H1 (cell line): Measurements from ENCODE around the gene UGT1A10. TPM values are rescaled to one million over a fixed set of nuclear protein-coding genes. Genes with fewer than 3 reads are reported as not detected.

Experiments
- CTCF ChIA-PET: fragments of 300-600 bp; sonication (Branson Sonifier 250); formaldehyde crosslinking; loops from one replicate; lab custom pipeline; 2021; ENCODE audit not compliant: partially characterized antibody; lab: Charles Lee
- POLR2A ChIA-PET: fragments of 300-600 bp; sonication (Branson Sonifier 250); formaldehyde crosslinking; loops from one replicate; lab custom pipeline; 2021; ENCODE audit warnings: inconsistent platforms; ENCODE audit not compliant: partially characterized antibody; lab: Charles Lee
- DNase-seq, 2 experiments: peaks; one replicate each; pipeline versions ENCODE4 v3.0.0 to v3.0.0-alpha.2; 2010 to 2022; ENCODE audit warnings: low spot score in 2 of 2, low read depth in 1 of 2, mixed read lengths in 1 of 2
- FAIRE-seq: peaks from 2 replicates; lab custom pipeline; 2011; peaks lifted over from hg19 to GRCh38; lab: Jason Lieb, UNC
- H2AFZ ChIP-seq: 2 replicates; pipeline ENCODE4 v1.8.1; 2012; ENCODE audit warnings: low read length, inconsistent platforms
- H2AK5ac ChIP-seq: 2 replicates; pipeline ENCODE4 v1.6.1; 2013; ENCODE audit warnings: low read depth, low read length
- H2BK120ac ChIP-seq: replicated peaks from 2 replicates; pipeline ENCODE3; 2013; ENCODE audit warnings: low read depth, low read length, inconsistent platforms
- H2BK12ac ChIP-seq: 2 replicates; pipeline ENCODE4 v1.6.1; 2013; ENCODE audit warnings: low read depth, low read length
- H2BK15ac ChIP-seq: 2 replicates; pipeline ENCODE4 v1.6.1; 2013; ENCODE audit warnings: low read length
- H2BK20ac ChIP-seq: 2 replicates; pipeline ENCODE4 v1.6.1; 2013; ENCODE audit warnings: low read length
- H2BK5ac ChIP-seq: 2 replicates; pipeline ENCODE4 v1.6.1; 2013; ENCODE audit warnings: low read depth, low read length
- H3K14ac ChIP-seq: 2 replicates; pipeline ENCODE4 v1.6.1; 2013; ENCODE audit warnings: inconsistent platforms; ENCODE audit not compliant: insufficient read length
- H3K18ac ChIP-seq: 2 replicates; pipeline ENCODE4 v1.6.1; 2013; ENCODE audit warnings: low read length; ENCODE audit errors: extremely low read depth
- H3K23ac ChIP-seq: 2 replicates; pipeline ENCODE4 v1.6.1; 2013; ENCODE audit warnings: inconsistent platforms; ENCODE audit not compliant: insufficient read length
- H3K23me2 ChIP-seq: 2 replicates; pipeline ENCODE4 v1.6.1; 2013; ENCODE audit warnings: low read depth, low read length
- H3K27ac ChIP-seq: 2 replicates; pipeline ENCODE4 v1.6.1; 2011; ENCODE audit warnings: low read depth, low read length, inconsistent platforms
- H3K27me3 ChIP-seq, 4 experiments: replicated peaks in 1 of 4; 1 replicate in 1 of 4; 2 replicates in 3 of 4; pipeline versions ENCODE4 v1.6.1 to v1.8.1; 2011 to 2013; ENCODE audit warnings: low read length in 3 of 4, mild to moderate bottlenecking in 3 of 4, inconsistent platforms in 2 of 4, mixed read lengths in 2 of 4, moderate library complexity in 1 of 4; ENCODE audit not compliant: control insufficient read depth in 3 of 4, insufficient read depth in 3 of 4; ENCODE audit errors: extremely low read depth in 1 of 4
- H3K36me3 ChIP-seq, 4 experiments: 2 replicates each; pipeline versions ENCODE4 v1.6.1 to v1.8.1; 2011 to 2013; ENCODE audit warnings: mild to moderate bottlenecking in 4 of 4, low read length in 3 of 4, moderate library complexity in 2 of 4, control low read depth in 1 of 4, inconsistent platforms in 1 of 4; ENCODE audit not compliant: insufficient read depth in 4 of 4, control insufficient read depth in 2 of 4
- H3K4ac ChIP-seq: replicated peaks from 2 replicates; pipeline ENCODE3; 2013; ENCODE audit warnings: low read length, low read depth, mixed read lengths, inconsistent platforms; ENCODE audit not compliant: insufficient read length
- H3K4me1 ChIP-seq, 4 experiments: replicated peaks in 1 of 4; 1 replicate in 1 of 4; 2 replicates in 3 of 4; pipeline versions ENCODE4 v1.6.1 to v1.8.1; 2011 to 2013; ENCODE audit warnings: low read length in 3 of 4, inconsistent platforms in 2 of 4, mixed read lengths in 1 of 4; ENCODE audit not compliant: insufficient read depth in 4 of 4, control insufficient read depth in 3 of 4
- H3K4me2 ChIP-seq, 2 experiments: 2 replicates each; pipeline versions ENCODE4 v1.6.1 to v1.8.1; 2011 to 2013; ENCODE audit warnings: low read depth in 2 of 2, low read length in 2 of 2, control low read depth in 1 of 2, inconsistent platforms in 1 of 2, mild to moderate bottlenecking in 1 of 2; ENCODE audit not compliant: insufficient read depth in 1 of 2
- H3K4me3 ChIP-seq, 4 experiments: fragments of 200-600, 300-600 bp in 1 of 4; sonication (generic), shearing (Covaris generic), sonication (Bioruptor Twin) in 1 of 4; 2 replicates each; pipeline versions ENCODE4 v1.5.1 to v1.8.1; 2011 to 2016; ENCODE audit warnings: low read length in 4 of 4, low read depth in 3 of 4, control low read depth in 2 of 4, inconsistent platforms in 2 of 4, mild to moderate bottlenecking in 2 of 4, mixed read lengths in 1 of 4, moderate library complexity in 1 of 4; ENCODE audit not compliant: insufficient read depth in 2 of 4; ENCODE audit errors: extremely low read depth in 1 of 4
- H3K56ac ChIP-seq: replicated peaks from 2 replicates; pipeline ENCODE3; 2013; ENCODE audit warnings: low read depth, mild to moderate bottlenecking, mixed read lengths, low read length, inconsistent platforms; ENCODE audit not compliant: insufficient read length
- H3K79me1 ChIP-seq: 2 replicates; pipeline ENCODE4 v1.6.1; 2013; ENCODE audit warnings: low read depth, low read length, control low read depth
- H3K79me2 ChIP-seq, 2 experiments: 2 replicates each; pipeline versions ENCODE4 v1.6.1 to v1.8.1; 2012 to 2013; ENCODE audit warnings: low read length in 2 of 2, mild to moderate bottlenecking in 2 of 2, inconsistent platforms in 1 of 2; ENCODE audit not compliant: insufficient read depth in 2 of 2, control insufficient read depth in 1 of 2
- H3K9ac ChIP-seq, 4 experiments: replicated peaks in 1 of 4; 1 replicate in 1 of 4; 2 replicates in 3 of 4; pipeline versions ENCODE4 v1.6.1 to v1.8.1; 2011 to 2013; ENCODE audit warnings: low read depth in 3 of 4, low read length in 3 of 4, control low read depth in 2 of 4, mild to moderate bottlenecking in 2 of 4, moderate library complexity in 2 of 4, inconsistent platforms in 1 of 4; ENCODE audit errors: extremely low read depth in 1 of 4
- H3K9me3 ChIP-seq, 2 experiments: 2 replicates each; pipeline versions ENCODE4 v1.6.1 to v1.8.1; 2012 to 2013; ENCODE audit warnings: mild to moderate bottlenecking in 2 of 2, moderate library complexity in 2 of 2, control low read depth in 1 of 2, inconsistent platforms in 1 of 2, low read depth in 1 of 2, low read length in 1 of 2, mixed read lengths in 1 of 2; ENCODE audit not compliant: insufficient read depth in 2 of 2
- H4K20me1 ChIP-seq, 2 experiments: replicated peaks in 1 of 2; 2 replicates each; pipeline versions ENCODE3 to v1.8.1; 2011 to 2013; ENCODE audit warnings: inconsistent platforms in 2 of 2, low read length in 2 of 2, mild to moderate bottlenecking in 1 of 2; ENCODE audit not compliant: insufficient read depth in 2 of 2, control insufficient read depth in 1 of 2
- H4K5ac ChIP-seq: 2 replicates; pipeline ENCODE4 v1.6.1; 2013; ENCODE audit warnings: low read length, low read depth, mixed read lengths, inconsistent platforms; ENCODE audit not compliant: insufficient read length
- H4K8ac ChIP-seq: 2 replicates; pipeline ENCODE4 v1.8.0; 2013; ENCODE audit warnings: mild to moderate bottlenecking, moderate library complexity, low read length, inconsistent platforms; ENCODE audit not compliant: insufficient read depth; ENCODE audit errors: extremely low read depth
- H4K91ac ChIP-seq: replicated peaks from 2 replicates; pipeline ENCODE3; 2013; ENCODE audit warnings: low read length, mixed read lengths, inconsistent platforms; ENCODE audit not compliant: insufficient read length
- BCL11A ChIP-seq, 2 experiments: IDR thresholded peaks; one replicate each; pipeline ENCODE4 v1.6.1; 2011; ENCODE audit warnings: low read depth in 2 of 2, low read length in 2 of 2, mild to moderate bottlenecking in 2 of 2
- CBX5 ChIP-seq: fragments of 300-800, 300-1000 bp; sonication (generic); IDR thresholded peaks from 2 replicates; pipeline ENCODE4 v1.7.1; 2016; ENCODE audit warnings: antibody characterized with exemption, low read length, low read depth
- EZH2 ChIP-seq: fragments of 200-600 bp; sonication (generic); IDR thresholded peaks from 2 replicates; pipeline ENCODE4 v1.7.1; 2012; ENCODE audit warnings: low read depth, mild to moderate bottlenecking, moderate library complexity, low read length, inconsistent platforms; ENCODE audit not compliant: severe bottlenecking
- NANOG ChIP-seq: IDR thresholded peaks from 2 replicates; pipeline ENCODE4 v1.6.1; 2011; ENCODE audit warnings: low read length, low read depth, mild to moderate bottlenecking, inconsistent platforms; ENCODE audit not compliant: insufficient read depth, poor library complexity, severe bottlenecking
- RFX5 ChIP-seq: IDR thresholded peaks from 2 replicates; pipeline ENCODE4 v1.6.1; 2011; ENCODE audit warnings: low read depth, low read length, improper control_type of control experiment, borderline replicate concordance
- SP2 ChIP-seq: IDR thresholded peaks from 2 replicates; pipeline ENCODE4 v1.6.1; 2012; ENCODE audit warnings: mild to moderate bottlenecking, low read length, inconsistent platforms
- WGBS, 2 experiments: shearing (Covaris generic) in 1 of 2; methylation state at CpG; one replicate each; pipeline versions ENCODE4 v1.1.6 to v1.1.7; 2013 to 2015; ENCODE audit warnings: low lambda C conversion rate in 2 of 2, mixed read lengths in 2 of 2, inconsistent platforms in 1 of 2, low coverage in 1 of 2, missing lambda C conversion rate in 1 of 2; ENCODE audit not compliant: insufficient replicate concordance in 2 of 2, insufficient coverage in 1 of 2, insufficient read length in 1 of 2; ENCODE audit errors: extremely low coverage in 1 of 2, missing lambda C conversion rate in 1 of 2; 5-methylcytosine and 5-hydroxymethylcytosine counted together
- polyA plus RNA-seq, 7 experiments: library from polyadenylated mRNA; depleted of rRNA in 3 of 7; stranded (reverse) in 5 of 7; unstranded in 2 of 7; fragments of >200 nt in 5 of 7; fragments of 200-250 nt in 2 of 7; gene quantifications; 1 replicate in 5 of 7; 2 replicates in 1 of 7; 4 replicates in 1 of 7; pipeline versions ENCODE4 v1.2.1 to v1.2.3, GENCODE V29; 2011 to 2013; ENCODE audit warnings: missing spikeins in 2 of 7, mixed read lengths in 2 of 7
- total RNA-seq: library from RNA; stranded (reverse); fragmentation: NEBNext Ultra II Directional; extraction: Animal tissue kit (Norgen Biotek cat#: 25700); gene quantifications from 2 replicates; pipeline ENCODE4 v1.2.1, GENCODE V29; 2021

Gene UGT1A10
- total and polyA plus RNA-seq, 2 of the 8 experiments (the other 6 are each of a cell fraction or from before 2014, with no cell fraction given), result not detected

- no peak overlapping the region for H4K8ac ChIP-seq
- no peak overlapping the region for H2BK120ac ChIP-seq
- H2BK15ac ChIP-seq, result no peak overlapping the region
- H3K18ac ChIP-seq, result no peak overlapping the region
- no peak overlapping the region for H3K4me3 ChIP-seq
- ChIA-PET POLR2A (no interaction called here), CTCF (no interaction called here)
- H2AFZ ChIP-seq, result no peak overlapping the region
- no peak overlapping the region for H2AK5ac ChIP-seq
- no peak overlapping the region for H2BK5ac ChIP-seq
- no peak overlapping the region for H3K27ac ChIP-seq
- no peak overlapping the region for H2BK20ac ChIP-seq
- no peaks in the 10 kb centered on the region for H3K23me2 ChIP-seq
- H3K4ac ChIP-seq, result no peak overlapping the region
- no peaks in the 10 kb centered on the region for H3K79me2 ChIP-seq
- no peaks in the 10 kb centered on the region for H3K36me3 ChIP-seq
- no peak overlapping the region for H3K56ac ChIP-seq
- no peak overlapping the region for H3K14ac ChIP-seq
- no peak overlapping the region for H2BK12ac ChIP-seq
- H3K23ac ChIP-seq, result no peak overlapping the region
- no peak overlapping the region for H4K91ac ChIP-seq
- H3K79me1 ChIP-seq, result no peaks in the 10 kb centered on the region
- H4K5ac ChIP-seq, result no peak overlapping the region
- no peaks in the 10 kb centered on the region for H3K4me1 ChIP-seq
- H3K4me2 ChIP-seq, result no peak overlapping the region
- no peak for DNase-seq
- 91% methylated on average over 6 of the region's 6 CpGs; no CpG with 5 or more reads in 1 of the 2 experiments for WGBS, 2 experiments
- no peaks in the 10 kb centered on the region for H4K20me1 ChIP-seq
- no peaks in the 10 kb centered on the region for H3K27me3 ChIP-seq
- no peak for FAIRE-seq
- H3K9ac ChIP-seq, result no peak overlapping the region
- H3K9me3 ChIP-seq, result no peaks in the 10 kb centered on the region
- no peak for TF ChIP-seq NANOG
- no peak for TF ChIP-seq SP2
- no peak for TF ChIP-seq CBX5
- TF ChIP-seq EZH2, result no peak
- no peak for TF ChIP-seq BCL11A (IDR thresholded peaks at IDR 0.05; ENCODE audit: low read depth in 2 of 2, low read length in 2 of 2)
- no peak for TF ChIP-seq RFX5
Measured at GRCh38 chr2:233810385-233810784, 174.1 kb downstream of the UGT1A10 start.
